Measurements from ENCODE around the gene MANSC1.

DNA sequence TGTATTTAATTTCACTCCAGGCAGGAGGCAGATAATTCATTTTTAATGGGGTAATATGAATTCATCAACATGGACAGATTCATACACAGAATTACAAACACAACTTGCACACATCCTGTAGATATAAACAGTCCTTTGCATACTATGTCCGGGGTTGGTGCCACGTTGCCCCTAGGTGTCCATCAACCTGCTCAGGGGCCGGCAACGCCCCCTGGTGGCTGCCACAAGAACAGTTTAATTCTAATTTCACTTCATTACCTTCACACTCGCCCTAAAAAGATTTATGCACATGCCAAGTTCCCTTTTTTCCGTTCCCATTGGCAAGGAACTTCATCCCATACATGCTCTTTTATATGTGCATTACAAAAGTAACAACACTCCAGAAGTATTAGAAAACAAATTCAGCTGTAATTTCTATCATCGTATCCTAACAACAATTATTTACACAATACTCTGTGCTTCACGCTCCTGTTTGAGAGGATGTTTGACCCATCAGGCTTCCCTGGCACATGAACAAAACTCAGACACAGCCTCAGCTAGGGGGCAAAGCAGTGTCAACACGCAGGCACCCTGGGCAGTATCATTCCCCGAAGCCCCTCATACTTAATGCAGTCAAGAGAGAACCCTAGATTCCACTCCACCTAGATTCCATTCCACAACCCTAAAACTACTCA, 15.5 kb downstream of the MANSC1 start:
- TF ChIP-seq POLR2AphosphoS5 (IDR thresholded peaks at IDR 0.05; ENCODE audit: low read depth, low read length) (no peak), TAF1 (IDR thresholded peaks at IDR 0.05; ENCODE audit: low read depth, low read length) (no peak), POLR2A (IDR thresholded peaks at IDR 0.05; ENCODE audit: low read depth, low read length) (no peak)

Measured in GM12891 (cell line).